Measurements from ENCODE around the gene KCNN3.

GRCh38 chr1:154780541-154780940, 89.5 kb downstream of the KCNN3 start:
- no peak for TF ChIP-seq CTCF (CRISPR knock-in tag; IDR thresholded peaks at IDR 0.05)
- no peak for TF ChIP-seq SMC3 (IDR thresholded peaks at IDR 0.05; ENCODE audit: low read length)
- no peak for TF ChIP-seq FOXJ3 (CRISPR knock-in tag; IDR thresholded peaks at IDR 0.05; ENCODE audit: borderline replicate concordance)
- TF ChIP-seq TARDBP (CRISPR knock-in tag; IDR thresholded peaks at IDR 0.05): no peak
- no peak for TF ChIP-seq EP300 (IDR thresholded peaks at IDR 0.05; ENCODE audit: low read depth in 2 of 2, low read length in 2 of 2)
- no peak for TF ChIP-seq EP300 (CRISPR knock-in tag; IDR thresholded peaks at IDR 0.05; ENCODE audit: borderline replicate concordance)
- TF ChIP-seq NRL (CRISPR knock-in tag; IDR thresholded peaks at IDR 0.05; ENCODE audit: borderline replicate concordance): no peak
- TF ChIP-seq ZNF260 (CRISPR knock-in tag; IDR thresholded peaks at IDR 0.05; ENCODE audit: borderline replicate concordance, low read depth): no peak

Data from HepG2 (cell line).